GM20431 (cell line): Measurements from ENCODE around the gene ZMYND12.

Experiments
- in situ Hi-C: fragments of 300-500 bp; cut with MseI, MboI; formaldehyde crosslinking; loops from one replicate; pipeline ENCODE4 v1.15.0; 2020; ENCODE audit warnings: low sequenced_read_pairs; ENCODE audit not compliant: unreplicated experiment

The ZMYND12 gene

DNA sequence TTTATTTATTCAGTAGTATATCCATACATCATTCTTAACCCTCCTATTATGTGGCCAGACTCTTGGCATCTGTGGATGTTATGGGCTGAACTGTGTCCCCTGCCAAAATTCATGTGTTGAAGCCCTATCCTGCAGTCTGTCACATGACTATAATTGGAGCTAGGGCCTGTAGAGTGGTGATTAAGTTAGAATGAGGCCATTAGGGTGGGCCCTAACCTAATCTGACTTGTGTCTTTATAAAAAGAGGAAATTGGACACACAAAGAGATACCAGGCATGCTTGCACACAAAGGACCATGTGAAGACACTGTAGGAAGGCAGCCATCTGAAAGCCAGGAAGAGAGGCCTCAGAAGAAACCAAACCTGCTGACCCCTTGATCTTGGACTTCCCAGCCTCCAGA, 6.6 kb downstream of the ZMYND12 start:
- in situ Hi-C loops: no loop called here

DNA sequence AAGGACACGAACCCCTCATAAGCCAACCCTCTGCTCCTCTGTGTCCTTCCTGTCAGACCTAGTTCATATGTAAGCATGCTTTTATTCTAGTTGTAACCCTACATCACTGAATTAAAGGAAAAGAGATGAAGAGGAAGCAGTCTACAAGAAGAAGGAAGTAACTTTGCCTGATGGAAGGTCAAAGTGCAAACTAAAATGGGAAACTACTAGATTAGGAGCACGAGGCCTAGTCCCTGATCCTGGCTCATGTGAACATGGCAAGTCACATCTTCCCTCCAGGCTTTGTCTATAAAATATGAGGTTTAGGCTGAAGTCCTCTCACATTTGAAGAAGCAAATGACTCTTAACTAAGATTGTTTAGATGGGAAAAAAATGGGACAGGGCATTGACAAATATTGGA, 13.2 kb downstream of the ZMYND12 start:
- in situ Hi-C loops: no loop called here

DNA sequence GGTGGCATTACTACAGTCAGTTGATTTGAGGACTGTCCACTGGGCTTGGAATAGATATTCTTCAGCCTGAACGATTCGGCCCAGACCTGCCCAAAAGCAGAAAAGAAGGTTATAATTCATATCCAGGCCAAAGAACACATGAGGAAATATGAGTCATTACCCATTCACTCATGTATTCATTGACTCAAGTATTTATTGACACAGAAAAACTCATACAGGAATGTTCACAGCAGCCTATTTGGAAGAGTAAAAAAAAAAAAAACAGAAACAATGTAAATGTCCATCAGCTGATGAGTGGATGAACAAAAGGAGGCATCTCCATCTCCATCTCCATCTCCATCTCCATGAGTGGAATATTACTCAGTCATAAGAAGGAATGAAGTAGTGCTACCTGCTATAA, 15.9 kb downstream of the ZMYND12 start:
- in situ Hi-C loops: no loop called here

DNA sequence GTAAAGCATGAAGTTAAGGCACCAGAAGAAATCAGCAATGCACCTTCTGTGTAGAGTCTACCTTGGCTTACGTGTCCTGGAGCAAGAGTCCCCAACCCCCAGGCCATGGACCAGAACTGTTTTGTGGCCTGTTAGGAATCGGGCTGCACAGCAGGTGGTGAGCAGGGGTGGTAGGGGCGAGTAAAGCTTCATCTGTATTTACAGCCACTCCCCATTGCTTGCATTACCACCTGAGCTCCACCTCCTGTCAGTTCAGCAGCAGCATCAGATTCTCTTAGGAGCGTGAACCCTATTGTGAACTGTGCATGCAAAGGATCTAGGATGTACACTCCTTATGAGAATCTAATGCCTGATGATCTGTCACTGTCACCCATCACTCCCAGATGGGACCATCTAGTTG, 21.5 kb downstream of the ZMYND12 start:
- in situ Hi-C loops: no loop called here

DNA sequence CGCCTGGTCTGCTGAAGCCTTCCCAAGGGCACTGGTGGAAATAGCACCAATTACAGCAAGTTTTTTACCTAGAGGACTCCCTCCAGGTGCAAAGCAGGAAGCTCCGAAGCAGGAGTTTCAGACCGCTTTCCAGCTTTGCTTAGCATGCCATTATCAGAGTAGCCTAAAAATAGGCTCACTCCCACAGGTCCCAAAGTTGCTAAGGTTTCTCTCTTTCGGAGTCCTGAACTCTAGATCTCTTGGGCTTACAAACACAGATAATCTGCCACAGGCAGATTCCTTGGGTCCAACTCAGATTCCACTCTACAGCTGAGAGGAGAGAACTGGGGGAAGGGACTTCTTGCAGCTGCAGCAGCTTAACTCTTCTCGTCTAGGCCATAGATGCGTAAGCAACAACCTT, 22.5 kb downstream of the ZMYND12 start:
- in situ Hi-C loops: no loop called here

DNA sequence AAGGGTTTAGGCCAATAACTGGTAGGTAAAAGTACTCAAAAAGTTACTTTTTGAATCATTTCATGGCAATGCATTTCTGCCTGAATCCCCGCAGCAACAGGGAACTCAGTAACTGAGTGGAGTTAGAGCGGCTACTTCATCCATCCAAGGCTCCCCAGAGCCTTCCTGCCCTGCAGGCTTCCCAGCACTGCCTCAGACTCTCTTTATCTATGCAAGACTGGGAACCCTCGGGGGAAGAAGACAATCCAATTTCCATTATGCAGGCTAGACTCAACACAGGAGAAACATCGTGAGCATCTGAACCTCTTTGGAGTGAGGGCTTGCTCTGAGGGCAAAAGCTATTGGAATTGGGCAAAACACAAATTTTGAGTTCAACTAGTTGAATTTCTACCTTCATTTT, 23.1 kb downstream of the ZMYND12 start:
- in situ Hi-C loops: no loop called here

DNA sequence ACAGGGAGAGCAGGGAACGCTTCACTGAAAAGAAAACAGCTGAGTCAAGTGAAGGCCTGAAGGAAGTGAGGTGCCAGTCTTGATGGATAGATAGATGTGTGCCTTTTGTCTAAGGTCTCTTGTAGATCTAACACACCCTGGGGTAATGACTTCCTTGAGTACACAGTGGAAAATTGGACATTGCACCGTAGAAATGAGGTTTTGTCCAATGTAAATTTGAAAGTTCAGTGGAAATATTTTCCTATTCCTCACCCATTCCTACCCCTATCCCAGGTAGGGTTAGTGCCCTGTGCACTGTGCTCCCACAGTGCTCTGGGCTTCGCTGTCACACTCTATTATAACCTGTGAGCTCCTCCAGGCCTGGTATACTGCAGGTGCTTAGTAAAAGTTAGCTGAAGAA, 24.3 kb downstream of the ZMYND12 start:
- in situ Hi-C loops: no loop called here

DNA sequence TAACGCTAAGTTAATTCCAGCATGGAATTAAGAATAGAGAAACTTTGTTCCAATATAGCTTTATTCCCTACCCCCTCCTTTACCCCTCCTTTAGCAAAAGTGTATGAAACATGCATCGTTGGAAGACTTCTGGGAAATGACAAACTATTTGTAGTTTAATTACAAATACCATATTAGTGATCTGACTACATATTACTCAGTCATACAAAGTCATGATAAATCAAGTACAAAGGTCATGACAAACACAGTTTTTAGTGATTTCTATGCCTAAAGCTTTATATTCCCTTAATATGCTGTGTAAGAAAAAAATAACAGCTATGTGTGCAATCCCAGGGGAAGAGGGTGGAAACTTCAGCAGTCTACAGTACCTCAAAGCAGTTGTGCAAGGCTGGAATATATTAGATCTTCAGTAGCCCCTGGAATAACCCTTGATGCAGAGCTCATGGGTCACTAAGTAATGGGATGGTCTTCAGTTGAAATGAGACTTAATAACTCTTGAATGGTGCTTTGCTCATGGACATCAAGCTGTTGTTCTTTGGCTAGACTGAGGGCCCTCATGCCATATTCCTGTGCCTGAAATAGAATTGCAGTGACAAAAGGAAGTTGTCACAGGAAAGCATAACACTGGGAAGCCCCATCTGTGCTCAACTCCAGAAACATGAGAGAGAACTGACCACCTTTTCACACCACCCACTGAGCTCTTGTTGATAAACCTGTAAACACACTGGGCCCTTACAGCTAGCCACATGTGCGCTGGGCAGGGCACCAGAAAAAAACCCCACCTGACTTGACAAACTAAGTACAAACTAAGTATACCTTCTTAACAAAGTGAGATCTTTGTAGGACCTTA, 25.3 kb downstream of the ZMYND12 start:
- in situ Hi-C loops: no loop called here

DNA sequence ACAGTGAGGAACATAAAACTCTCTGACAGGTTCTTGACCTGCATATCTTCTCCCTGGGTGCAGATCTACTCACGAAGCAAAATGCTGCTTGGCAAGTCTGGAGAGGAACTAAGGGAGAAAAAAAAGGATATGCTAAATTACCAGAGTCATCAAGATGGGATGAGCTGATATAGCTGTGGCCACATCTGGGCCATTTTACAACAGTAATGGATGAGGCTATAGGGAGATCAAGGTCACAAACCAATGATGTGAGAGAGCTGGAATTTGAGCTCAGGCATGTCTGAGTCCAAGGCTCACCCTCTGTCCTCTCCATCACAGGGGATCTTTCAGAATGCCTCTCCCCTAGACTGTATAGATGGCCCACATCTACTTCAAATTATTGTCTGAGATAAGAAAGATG, 26.2 kb downstream of the ZMYND12 start:
- in situ Hi-C loops: no loop called here

DNA sequence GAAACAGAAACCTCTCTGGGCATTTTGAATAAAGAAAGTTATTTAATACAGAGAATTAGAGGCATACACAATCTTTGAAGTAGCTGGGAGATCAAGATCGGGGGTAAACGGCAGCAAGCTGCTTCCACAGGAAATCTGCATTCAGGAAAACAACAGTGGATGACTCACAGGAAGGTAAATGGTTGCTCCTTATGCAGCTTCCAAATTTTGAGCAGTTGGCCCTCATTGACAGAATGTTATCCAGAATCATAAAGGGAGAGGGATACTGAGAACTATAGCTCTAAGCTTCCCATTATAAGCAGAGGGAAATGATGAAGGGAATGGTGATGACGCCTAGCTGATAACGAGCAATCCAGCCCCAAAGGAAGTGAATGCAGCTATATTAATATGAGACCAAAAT, 28.6 kb downstream of the ZMYND12 start:
- in situ Hi-C loops: no loop called here

DNA sequence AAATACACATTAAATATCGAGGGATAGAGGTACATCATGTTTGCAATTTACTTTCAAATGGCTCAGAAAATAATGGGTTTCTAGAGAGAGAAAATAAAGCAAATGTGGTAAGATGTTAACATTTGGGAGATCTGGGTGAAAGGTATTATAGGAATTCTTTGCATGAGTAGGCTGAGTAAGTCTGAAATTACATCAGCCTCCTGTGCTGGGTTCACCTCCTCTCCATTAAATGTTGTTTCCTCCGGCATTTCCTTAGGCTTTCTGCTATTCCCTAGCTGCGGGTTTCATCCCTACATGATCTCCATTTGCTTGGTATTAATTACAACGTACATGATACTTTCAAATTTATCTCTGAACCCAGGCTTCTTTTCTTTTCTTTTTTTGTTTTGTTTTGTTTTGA, 31.6 kb downstream of the ZMYND12 start:
- in situ Hi-C loops: no loop called here

DNA sequence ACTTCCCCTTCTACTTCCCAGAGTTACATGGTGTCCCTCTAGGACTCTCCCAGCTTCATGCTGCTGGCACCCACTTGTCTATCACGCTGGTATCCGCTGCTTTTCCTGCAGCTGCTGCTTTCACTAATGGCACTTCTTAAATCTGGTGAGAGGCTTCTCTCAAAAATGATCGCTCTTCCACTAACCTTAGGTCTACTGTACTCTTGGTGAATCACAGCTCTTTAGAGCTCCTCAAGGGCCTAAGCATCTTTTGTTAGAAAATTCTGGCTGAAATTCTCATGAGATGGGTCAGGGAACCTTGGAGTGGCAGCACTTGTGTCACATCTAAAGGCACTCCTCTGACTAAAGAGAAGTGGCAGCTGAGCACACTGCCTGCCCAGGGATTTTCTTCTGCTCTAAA, 32.1 kb downstream of the ZMYND12 start:
- in situ Hi-C loops: no loop called here

DNA sequence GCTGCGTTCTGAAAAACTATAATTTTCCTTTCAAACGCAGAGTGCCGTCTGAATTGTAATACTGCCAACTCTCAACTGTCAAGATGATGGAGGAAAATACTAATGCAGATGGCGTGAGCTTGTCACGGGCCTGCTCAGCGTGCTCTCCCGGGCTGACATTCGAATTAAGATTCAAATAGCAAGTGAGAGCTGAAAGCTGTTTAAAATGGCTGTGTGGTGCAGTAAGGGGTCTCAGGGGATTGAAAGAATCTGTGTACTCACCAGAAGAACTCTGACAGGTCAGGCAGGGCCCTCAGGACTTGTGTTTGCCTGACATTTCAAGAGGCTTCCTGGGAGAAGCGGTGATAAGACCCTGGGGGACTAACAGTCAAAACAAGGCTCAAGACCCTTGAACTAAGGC, 33.1 kb downstream of the ZMYND12 start:
- in situ Hi-C loops: no loop called here

DNA sequence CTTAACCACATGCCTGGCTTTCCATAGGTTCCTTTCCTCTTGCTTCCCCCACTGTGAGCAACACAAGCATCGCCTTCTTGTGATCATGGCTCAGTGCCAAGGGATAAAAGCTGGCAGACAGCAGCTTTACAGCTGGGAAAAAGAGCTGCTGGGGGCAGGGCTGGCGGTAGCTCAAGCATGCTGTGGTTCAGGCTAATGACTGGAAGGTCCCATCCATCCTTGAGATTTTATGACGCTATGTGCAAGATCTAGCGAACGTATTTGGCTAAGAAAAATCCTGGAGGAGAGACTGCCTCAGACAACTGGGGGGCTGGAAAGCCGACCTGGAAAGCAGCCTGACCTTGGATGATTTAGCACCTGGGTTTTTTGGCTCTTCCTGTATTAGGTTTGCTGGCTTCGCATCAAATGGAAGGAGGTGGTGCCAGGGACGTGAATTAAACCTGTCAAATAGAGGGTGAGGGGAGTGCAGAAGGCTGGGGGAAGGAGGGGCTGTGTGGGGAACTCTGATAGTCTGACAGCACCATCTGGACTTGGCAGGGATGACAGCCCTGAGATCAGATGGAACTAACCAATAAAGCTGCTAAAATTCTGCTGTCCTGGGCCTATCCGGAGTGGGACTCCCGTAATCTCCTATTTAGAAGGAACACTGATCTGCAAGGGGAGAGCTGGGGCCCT, 34.8 kb downstream of the ZMYND12 start:
- in situ Hi-C loops: no loop called here

DNA sequence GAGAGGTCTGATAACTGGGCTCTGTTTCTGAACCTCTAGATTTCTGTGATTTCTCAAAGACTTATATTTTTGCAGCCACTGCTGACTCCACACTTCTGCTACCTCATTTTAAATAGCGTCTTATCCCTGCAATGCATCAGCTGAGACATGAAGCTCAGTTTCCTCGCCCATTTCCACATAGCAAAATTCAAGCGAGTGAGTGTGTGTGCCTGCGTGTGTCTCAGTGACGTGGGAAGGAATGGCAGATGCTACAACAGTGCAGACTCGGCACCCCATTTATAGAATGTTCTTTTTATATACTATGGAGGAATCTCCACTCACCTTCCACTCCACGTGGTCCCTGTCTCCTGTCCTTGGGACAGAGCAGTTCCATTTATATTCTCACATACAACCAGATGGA, 35.7 kb downstream of the ZMYND12 start:
- in situ Hi-C loops: no loop called here

DNA sequence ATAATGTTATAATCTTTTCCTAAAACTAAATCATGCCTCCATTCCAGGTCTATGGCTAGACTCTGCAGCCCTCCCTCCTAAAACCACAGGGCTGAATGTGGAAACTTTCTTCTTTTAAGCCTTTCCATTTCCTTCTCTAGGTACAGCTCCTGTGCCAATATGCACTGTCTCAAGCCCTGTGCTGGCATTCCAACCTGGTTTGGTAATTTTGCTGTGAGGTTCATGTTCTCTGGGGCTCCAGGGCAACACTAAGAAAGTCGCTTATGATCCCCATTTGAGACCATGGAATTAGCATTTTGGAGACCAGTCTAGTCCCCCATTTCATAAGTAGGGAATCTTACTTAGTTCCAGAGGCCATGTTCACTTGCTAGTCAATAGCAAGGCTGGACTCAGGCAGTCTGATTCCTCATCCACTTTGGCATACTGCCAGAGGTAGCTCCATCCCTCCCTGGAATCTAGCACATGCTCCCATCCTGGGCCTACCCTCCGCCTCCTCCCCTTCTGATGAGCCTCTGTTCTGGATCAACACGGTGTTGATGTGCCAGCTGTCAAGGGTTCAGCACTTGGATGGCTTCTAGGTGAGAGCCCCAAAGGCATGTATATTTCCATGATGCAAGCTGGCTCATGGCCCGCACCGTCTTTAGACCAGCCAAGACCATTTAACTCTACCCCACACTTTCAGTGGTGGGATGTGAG, 36.5 kb downstream of the ZMYND12 start:
- in situ Hi-C loops: no loop called here

DNA sequence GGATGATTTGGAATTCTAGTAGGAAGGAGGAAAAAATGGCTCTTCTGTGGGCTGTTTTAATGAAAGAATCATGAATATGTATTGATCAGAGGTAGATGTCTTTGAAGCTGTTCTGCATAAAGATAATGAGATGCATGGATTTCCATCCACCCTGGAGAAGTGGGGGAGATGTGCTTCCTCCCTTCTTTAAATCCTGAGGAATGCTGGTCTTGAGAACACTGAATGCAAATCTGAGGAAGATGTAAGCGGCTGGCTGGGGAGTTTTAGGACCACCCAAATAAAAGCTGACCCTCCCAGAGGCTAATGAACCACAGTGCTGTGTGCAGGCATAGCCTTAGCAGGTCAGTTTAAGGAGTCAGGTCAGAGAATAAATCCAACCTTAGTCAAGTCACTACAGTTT, 37.3 kb downstream of the ZMYND12 start:
- in situ Hi-C loops: no loop called here

DNA sequence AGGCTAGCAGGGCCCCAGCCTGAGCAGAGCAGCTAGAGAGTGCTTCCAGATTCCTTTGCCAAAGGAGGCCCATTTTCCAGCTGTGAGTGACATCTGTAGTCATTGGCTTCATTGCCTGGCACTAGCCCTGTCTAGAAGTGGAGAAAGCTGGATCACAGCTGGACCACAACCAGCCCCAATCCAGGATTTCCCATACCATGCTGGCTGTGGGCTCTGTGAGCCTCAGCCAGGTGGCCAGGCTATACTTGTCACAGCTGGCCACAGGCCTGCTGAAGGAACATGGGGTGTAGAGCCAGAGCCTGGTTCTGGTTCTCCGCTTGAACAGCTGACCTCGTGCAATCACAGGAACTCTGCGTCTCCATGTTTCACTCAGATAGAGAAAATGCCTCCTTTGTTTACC, 38.7 kb downstream of the ZMYND12 start:
- in situ Hi-C loops: no loop called here

DNA sequence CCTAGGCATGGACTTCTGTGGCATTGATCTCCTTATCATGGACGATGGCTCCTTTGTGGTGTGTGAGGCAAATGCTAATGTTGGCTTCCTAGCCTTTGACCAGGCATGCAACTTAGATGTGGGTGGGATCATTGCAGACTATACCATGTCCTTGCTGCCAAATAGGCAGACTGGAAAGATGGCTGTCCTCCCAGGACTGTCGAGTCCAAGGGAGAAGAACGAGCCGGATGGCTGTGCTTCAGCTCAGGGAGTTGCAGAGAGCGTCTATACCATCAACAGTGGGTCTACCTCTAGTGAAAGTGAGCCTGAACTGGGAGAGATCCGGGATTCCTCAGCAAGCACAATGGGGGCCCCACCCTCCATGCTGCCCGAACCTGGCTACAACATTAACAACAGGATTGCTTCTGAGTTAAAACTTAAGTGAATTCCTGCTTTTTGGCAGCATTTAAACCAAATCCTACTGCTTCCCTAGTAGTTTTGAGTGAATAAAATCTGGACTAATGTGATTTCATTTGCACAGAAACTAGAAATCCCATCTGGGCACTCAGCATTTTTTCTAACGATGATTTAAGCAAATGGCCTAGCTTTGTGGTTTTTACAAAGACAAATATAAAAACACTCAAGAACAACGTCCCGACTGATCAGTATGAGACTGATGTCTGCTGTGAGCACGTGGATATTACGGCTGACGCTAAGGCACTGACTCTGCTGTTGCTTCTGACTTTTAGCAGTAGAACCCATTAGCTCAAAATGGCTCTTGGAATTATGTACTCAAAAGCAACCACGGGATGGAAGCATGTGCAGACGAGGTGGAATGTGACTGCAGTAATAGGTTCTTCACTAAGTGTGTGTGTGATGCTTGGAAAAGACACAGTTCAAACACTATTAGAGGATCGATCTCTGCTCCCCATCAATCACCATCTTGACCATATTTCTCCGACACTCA, 41.0 kb downstream of the ZMYND12 start:
- in situ Hi-C loops: no loop called here

DNA sequence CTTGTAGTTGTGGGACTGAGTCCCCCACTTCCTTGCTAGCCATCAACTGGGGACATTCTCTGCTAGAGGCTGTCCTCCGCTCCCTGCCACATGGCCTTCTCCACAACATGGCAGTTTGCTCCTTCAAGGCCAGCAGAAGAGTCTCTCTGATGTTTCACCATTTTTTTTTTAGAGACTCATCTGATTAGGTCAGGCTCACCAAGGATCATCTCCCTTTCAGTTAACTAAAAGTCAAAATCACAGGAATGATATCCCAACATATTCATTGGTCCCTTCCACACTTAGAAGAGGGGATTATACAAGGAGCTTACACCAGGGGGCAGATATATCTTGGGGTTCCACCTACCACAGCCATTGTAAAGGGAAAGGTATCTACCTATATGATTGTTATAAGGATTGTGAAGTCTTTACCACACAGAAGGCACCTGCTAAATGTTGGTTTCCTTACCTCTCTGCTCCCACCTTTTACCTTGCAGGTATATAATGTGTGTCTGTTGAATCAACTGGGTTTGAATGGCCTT, 51.9 kb downstream of the ZMYND12 start:
- in situ Hi-C loops: no loop called here
